Measurements from ENCODE around the gene DNAH6.
A peak's percentile ranks its signal among the peaks of the same experiment; 100 is the strongest.

The DNAH6 gene

DNA sequence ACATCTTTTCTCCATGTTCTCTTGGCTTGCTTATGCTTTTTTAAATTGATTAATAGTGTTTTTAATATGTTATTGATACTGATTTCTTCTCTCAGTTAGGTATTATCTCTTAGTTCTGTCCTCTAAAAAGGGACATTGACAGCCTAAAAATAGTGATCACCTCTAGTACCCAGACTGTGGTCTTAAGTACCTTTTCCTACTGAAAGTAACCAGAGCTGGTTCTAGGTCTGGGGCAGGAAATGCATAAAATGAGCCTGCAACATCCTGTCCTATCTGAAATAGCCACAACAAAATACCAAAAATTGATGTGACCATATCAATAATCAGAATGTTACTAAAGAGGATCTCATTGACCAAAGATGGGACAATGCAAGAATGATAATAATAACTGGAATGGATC lies 113.3 kb downstream of the DNAH6 start:
- ChIA-PET CTCF (interaction anchor here (1.5 kb wide), 1 partner anchor 10 kb away, joined by 3 read pairs; no protein-coding TSS in a partner anchor), POLR2A (no interaction called here)
- Histone ChIP-seq H3K36me3 (ENCODE audit: control insufficient read depth in 4 of 4, insufficient read depth in 4 of 4, low read length in 3 of 4) (no peaks in the 10 kb centered on the region), H3K27me3 (replicated peaks in 2 of 5; ENCODE audit: control insufficient read depth in 4 of 5, insufficient read depth in 5 of 5, low read length in 4 of 5) (peaks cover 0 to 5% (median 0%) of the 10 kb centered on the region in 5 experiments), H3K9me3 (ENCODE audit: control extremely low read depth in 1 of 5, control insufficient read depth in 4 of 5, insufficient read depth in 2 of 5, low read depth in 1 of 5, low read length in 4 of 5) (no peaks in the 10 kb centered on the region), H3K27ac (ENCODE audit: insufficient read depth in 1 of 2, low read depth in 1 of 2, low read length in 2 of 2, poor library complexity in 1 of 2, severe bottlenecking in 2 of 2) (no peak overlapping the region), H3K4me3 (ENCODE audit: control insufficient read depth in 1 of 7, extremely low read depth in 1 of 7, insufficient read depth in 4 of 7, low read depth in 2 of 7, low read length in 6 of 7) (no peak overlapping the region), H3K4me1 (ENCODE audit: control extremely low read depth in 1 of 4, control insufficient read depth in 4 of 4, insufficient read depth in 4 of 4, low read length in 3 of 4) (no peaks in the 10 kb centered on the region)
- no peak for DNase-seq

DNA sequence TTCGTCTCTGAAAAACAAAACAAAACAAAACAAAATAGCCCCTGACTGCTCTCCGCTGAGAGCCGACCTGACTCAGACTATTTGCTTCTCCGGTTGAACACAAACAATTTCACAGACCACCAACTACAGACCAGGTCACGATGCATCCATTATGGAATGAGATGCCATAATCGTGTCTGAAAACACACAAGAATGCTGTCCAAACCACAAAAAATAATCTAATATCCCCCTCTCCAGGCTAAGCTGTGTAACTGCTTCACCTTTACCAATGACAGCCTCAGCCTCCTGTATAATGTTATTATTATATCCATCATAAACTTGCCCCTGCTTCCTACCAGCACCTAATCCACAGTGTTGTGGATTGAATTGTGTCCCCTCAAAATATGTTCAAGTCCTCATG lies 114.7 kb downstream of the DNAH6 start:
- no peaks in the 10 kb centered on the region for H3K4me1 ChIP-seq (ENCODE audit: control extremely low read depth in 1 of 4, control insufficient read depth in 4 of 4, insufficient read depth in 4 of 4, low read length in 3 of 4)
- CTCF ChIA-PET = interaction anchor here (0.6 to 1.0 kb wide), 2 partner anchors 128 to 316 kb away, joined by 3 read pairs; no protein-coding TSS in a partner anchor
- peak; percentile 14 to 49 (median 46) for DNase-seq
- no peak overlapping the region for H3K27ac ChIP-seq (ENCODE audit: insufficient read depth in 1 of 2, low read depth in 1 of 2, low read length in 2 of 2, poor library complexity in 1 of 2, severe bottlenecking in 2 of 2)
- H3K36me3 ChIP-seq (ENCODE audit: control insufficient read depth in 4 of 4, insufficient read depth in 4 of 4, low read length in 3 of 4) = no peaks in the 10 kb centered on the region
- H3K4me3 ChIP-seq (ENCODE audit: control insufficient read depth in 1 of 7, extremely low read depth in 1 of 7, insufficient read depth in 4 of 7, low read depth in 2 of 7, low read length in 6 of 7) = no peak overlapping the region
- POLR2A ChIA-PET = no interaction called here
- H3K27me3 ChIP-seq (replicated peaks in 2 of 5; ENCODE audit: control insufficient read depth in 4 of 5, insufficient read depth in 5 of 5, low read length in 4 of 5) = peaks cover 0 to 7% (median 0%) of the 10 kb centered on the region in 5 experiments
- WGBS (ENCODE audit: insufficient coverage) = 53% methylated on average over 5 of the region's 6 CpGs
- no peaks in the 10 kb centered on the region for H3K9me3 ChIP-seq (ENCODE audit: control extremely low read depth in 1 of 5, control insufficient read depth in 4 of 5, insufficient read depth in 2 of 5, low read depth in 1 of 5, low read length in 4 of 5)

- peaks cover 0 to 7% (median 0%) of the 10 kb centered on the region in 5 experiments for H3K27me3 ChIP-seq (replicated peaks in 2 of 5; ENCODE audit: control insufficient read depth in 4 of 5, insufficient read depth in 5 of 5, low read length in 4 of 5)
- H3K27ac ChIP-seq (ENCODE audit: insufficient read depth in 1 of 2, low read depth in 1 of 2, low read length in 2 of 2, poor library complexity in 1 of 2, severe bottlenecking in 2 of 2) = no peak overlapping the region
- ChIA-PET CTCF (interaction anchor here (1.0 kb wide), 1 partner anchor 317 kb away, joined by 3 read pairs; no protein-coding TSS in a partner anchor), POLR2A (no interaction called here)
- H3K9me3 ChIP-seq (ENCODE audit: control extremely low read depth in 1 of 5, control insufficient read depth in 4 of 5, insufficient read depth in 2 of 5, low read depth in 1 of 5, low read length in 4 of 5) = no peaks in the 10 kb centered on the region
- H3K36me3 ChIP-seq (ENCODE audit: control insufficient read depth in 4 of 4, insufficient read depth in 4 of 4, low read length in 3 of 4) = no peaks in the 10 kb centered on the region
- DNase-seq = no peak
- H3K4me3 ChIP-seq (ENCODE audit: control insufficient read depth in 1 of 7, extremely low read depth in 1 of 7, insufficient read depth in 4 of 7, low read depth in 2 of 7, low read length in 6 of 7) = no peak overlapping the region
- no peaks in the 10 kb centered on the region for H3K4me1 ChIP-seq (ENCODE audit: control extremely low read depth in 1 of 4, control insufficient read depth in 4 of 4, insufficient read depth in 4 of 4, low read length in 3 of 4)
- WGBS (ENCODE audit: insufficient coverage) = 83% methylated on average over 4 of the region's 5 CpGs
Observed at GRCh38 chr2:84631985-84632384, 115.7 kb downstream of the DNAH6 start.

- 92% methylated on average over 2 of the region's 2 CpGs for WGBS (ENCODE audit: insufficient coverage)
- H3K27ac ChIP-seq (ENCODE audit: insufficient read depth in 1 of 2, low read depth in 1 of 2, low read length in 2 of 2, poor library complexity in 1 of 2, severe bottlenecking in 2 of 2) = no peak overlapping the region
- no peaks in the 10 kb centered on the region for H3K4me1 ChIP-seq (ENCODE audit: control extremely low read depth in 1 of 4, control insufficient read depth in 4 of 4, insufficient read depth in 4 of 4, low read length in 3 of 4)
- H3K36me3 ChIP-seq (ENCODE audit: control insufficient read depth in 4 of 4, insufficient read depth in 4 of 4, low read length in 3 of 4) = no peaks in the 10 kb centered on the region
- no peak overlapping the region for H3K4me3 ChIP-seq (ENCODE audit: control insufficient read depth in 1 of 7, extremely low read depth in 1 of 7, insufficient read depth in 4 of 7, low read depth in 2 of 7, low read length in 6 of 7)
- DNase-seq = no peak
- no peaks in the 10 kb centered on the region for H3K9me3 ChIP-seq (ENCODE audit: control extremely low read depth in 1 of 5, control insufficient read depth in 4 of 5, insufficient read depth in 2 of 5, low read depth in 1 of 5, low read length in 4 of 5)
- ChIA-PET CTCF (no interaction called here), POLR2A (no interaction called here)
- peaks cover 0 to 7% (median 0%) of the 10 kb centered on the region in 5 experiments for H3K27me3 ChIP-seq (replicated peaks in 2 of 5; ENCODE audit: control insufficient read depth in 4 of 5, insufficient read depth in 5 of 5, low read length in 4 of 5)
Observed at GRCh38 chr2:84636080-84636971, 120.0 kb downstream of the DNAH6 start.

GRCh38 chr2:84639751-84640150 lies 123.5 kb downstream of the DNAH6 start:
- peaks cover 0 to 2% (median 0%) of the 10 kb centered on the region in 5 experiments for H3K27me3 ChIP-seq (replicated peaks in 2 of 5; ENCODE audit: control insufficient read depth in 4 of 5, insufficient read depth in 5 of 5, low read length in 4 of 5)
- no peak overlapping the region for H3K27ac ChIP-seq (ENCODE audit: insufficient read depth in 1 of 2, low read depth in 1 of 2, low read length in 2 of 2, poor library complexity in 1 of 2, severe bottlenecking in 2 of 2)
- DNase-seq = no peak
- ChIA-PET CTCF (interaction anchor here (1.4 kb wide), 1 partner anchor 11 kb away, joined by 3 read pairs; no protein-coding TSS in a partner anchor), POLR2A (no interaction called here)
- 90% methylated on average over 2 of the region's 5 CpGs for WGBS (ENCODE audit: insufficient coverage)
- no peaks in the 10 kb centered on the region for H3K36me3 ChIP-seq (ENCODE audit: control insufficient read depth in 4 of 4, insufficient read depth in 4 of 4, low read length in 3 of 4)
- H3K9me3 ChIP-seq (ENCODE audit: control extremely low read depth in 1 of 5, control insufficient read depth in 4 of 5, insufficient read depth in 2 of 5, low read depth in 1 of 5, low read length in 4 of 5) = peaks cover 0 to 6% (median 3%) of the 10 kb centered on the region in 5 experiments
- no peaks in the 10 kb centered on the region for H3K4me1 ChIP-seq (ENCODE audit: control extremely low read depth in 1 of 4, control insufficient read depth in 4 of 4, insufficient read depth in 4 of 4, low read length in 3 of 4)
- H3K4me3 ChIP-seq (ENCODE audit: control insufficient read depth in 1 of 7, extremely low read depth in 1 of 7, insufficient read depth in 4 of 7, low read depth in 2 of 7, low read length in 6 of 7) = no peak overlapping the region

DNA sequence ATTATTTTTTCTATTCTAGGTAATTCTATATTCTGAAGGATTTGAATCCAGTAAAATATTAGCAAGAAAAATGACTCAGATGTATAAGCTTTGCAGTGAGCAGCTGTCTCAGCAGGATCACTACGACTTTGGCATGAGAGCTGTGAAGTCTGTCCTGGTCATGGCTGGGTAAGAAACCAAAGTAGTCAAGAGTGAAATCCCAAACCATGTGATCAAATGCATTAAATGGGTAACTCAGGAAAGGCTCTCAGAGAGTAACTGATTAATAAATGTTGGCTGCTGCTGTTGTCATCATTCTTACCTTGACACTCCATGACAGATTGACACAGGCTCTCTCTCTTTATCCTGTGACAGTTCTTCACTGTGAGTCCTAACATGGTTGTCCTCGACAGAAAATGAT lies 124.1 kb downstream of the DNAH6 start:
- no peak overlapping the region for H3K27ac ChIP-seq (ENCODE audit: insufficient read depth in 1 of 2, low read depth in 1 of 2, low read length in 2 of 2, poor library complexity in 1 of 2, severe bottlenecking in 2 of 2)

GRCh38 chr2:84641021-84641420 lies 124.7 kb downstream of the DNAH6 start:
- 100% methylated on average over 1 of the region's 1 CpG for WGBS (ENCODE audit: insufficient coverage)
- Histone ChIP-seq H3K4me3 (ENCODE audit: control insufficient read depth in 1 of 7, extremely low read depth in 1 of 7, insufficient read depth in 4 of 7, low read depth in 2 of 7, low read length in 6 of 7) (no peak overlapping the region), H3K9me3 (ENCODE audit: control extremely low read depth in 1 of 5, control insufficient read depth in 4 of 5, insufficient read depth in 2 of 5, low read depth in 1 of 5, low read length in 4 of 5) (peaks cover 0 to 6% (median 3%) of the 10 kb centered on the region in 5 experiments), H3K27ac (ENCODE audit: insufficient read depth in 1 of 2, low read depth in 1 of 2, low read length in 2 of 2, poor library complexity in 1 of 2, severe bottlenecking in 2 of 2) (no peak overlapping the region), H3K27me3 (replicated peaks in 2 of 5; ENCODE audit: control insufficient read depth in 4 of 5, insufficient read depth in 5 of 5, low read length in 4 of 5) (no peaks in the 10 kb centered on the region), H3K4me1 (ENCODE audit: control extremely low read depth in 1 of 4, control insufficient read depth in 4 of 4, insufficient read depth in 4 of 4, low read length in 3 of 4) (no peaks in the 10 kb centered on the region), H3K36me3 (ENCODE audit: control insufficient read depth in 4 of 4, insufficient read depth in 4 of 4, low read length in 3 of 4) (no peaks in the 10 kb centered on the region)
- DNase-seq = no peak
- ChIA-PET CTCF (no interaction called here), POLR2A (no interaction called here)

More for the DNA sequence above, 124.1 kb downstream of the DNAH6 start:
- ChIA-PET POLR2A (no interaction called here), CTCF (interaction anchor here (1.4 kb wide), 1 partner anchor 11 kb away, joined by 3 read pairs; no protein-coding TSS in a partner anchor)
- Histone ChIP-seq H3K4me3 (ENCODE audit: control insufficient read depth in 1 of 7, extremely low read depth in 1 of 7, insufficient read depth in 4 of 7, low read depth in 2 of 7, low read length in 6 of 7) (no peak overlapping the region), H3K9me3 (ENCODE audit: control extremely low read depth in 1 of 5, control insufficient read depth in 4 of 5, insufficient read depth in 2 of 5, low read depth in 1 of 5, low read length in 4 of 5) (peaks cover 0 to 6% (median 3%) of the 10 kb centered on the region in 5 experiments), H3K27me3 (replicated peaks in 2 of 5; ENCODE audit: control insufficient read depth in 4 of 5, insufficient read depth in 5 of 5, low read length in 4 of 5) (peaks cover 0 to 2% (median 0%) of the 10 kb centered on the region in 5 experiments), H3K4me1 (ENCODE audit: control extremely low read depth in 1 of 4, control insufficient read depth in 4 of 4, insufficient read depth in 4 of 4, low read length in 3 of 4) (no peaks in the 10 kb centered on the region), H3K36me3 (ENCODE audit: control insufficient read depth in 4 of 4, insufficient read depth in 4 of 4, low read length in 3 of 4) (no peaks in the 10 kb centered on the region)
- WGBS (ENCODE audit: insufficient coverage) = 100% methylated on average over 2 of the region's 2 CpGs
- DNase-seq = no peak

Data from common myeloid progenitor, CD34-positive (primary cell).